Thymus (tissue), 11 donors: Measurements from ENCODE around the gene CUL3. TPM values are rescaled to one million over a fixed set of nuclear protein-coding genes. Genes with fewer than 3 reads are reported as not detected.
"Not testable (repeated sequence)": the region's sequence is repeated elsewhere in the genome, so short reads cannot be mapped to it uniquely, and the experiment has no call there.

ENCODE experiments used
- DNase-seq, 9 donors: peaks; one replicate each; pipeline ENCODE4 v3.0.0-alpha.2; 2013; ENCODE audit warnings: low spot score in 9 of 9, low read depth in 6 of 9, missing footprints in 1 of 9
- H3K27ac ChIP-seq, 2 donors: one replicate each; pipeline ENCODE4 v1.5.1; 2013; ENCODE audit warnings: control low read depth in 1 of 2, low read depth in 1 of 2, low read length in 1 of 2, mild to moderate bottlenecking in 1 of 2, moderate library complexity in 1 of 2
- H3K27me3 ChIP-seq, 2 donors: one replicate each; pipeline ENCODE4 v1.5.1; 2013; ENCODE audit warnings: low read length in 1 of 2; ENCODE audit not compliant: control insufficient read depth in 2 of 2, insufficient read depth in 1 of 2
- H3K36me3 ChIP-seq, 2 donors: one replicate each; pipeline ENCODE4 v1.5.1; 2013; ENCODE audit warnings: low read length in 1 of 2, mild to moderate bottlenecking in 1 of 2, moderate library complexity in 1 of 2; ENCODE audit not compliant: control insufficient read depth in 2 of 2, insufficient read depth in 2 of 2
- H3K4me1 ChIP-seq, 2 donors: one replicate each; pipeline ENCODE4 v1.5.1; 2013; ENCODE audit warnings: low read length in 2 of 2; ENCODE audit not compliant: control insufficient read depth in 2 of 2, insufficient read depth in 2 of 2
- H3K4me3 ChIP-seq, 2 donors: one replicate each; pipeline ENCODE4 v1.5.1; 2013; ENCODE audit warnings: low read length in 2 of 2, control low read depth in 1 of 2, mild to moderate bottlenecking in 1 of 2
- H3K9me3 ChIP-seq, 2 donors: one replicate each; pipeline ENCODE4 v1.5.1; 2013; ENCODE audit warnings: low read length in 1 of 2, mild to moderate bottlenecking in 1 of 2; ENCODE audit not compliant: control insufficient read depth in 2 of 2, insufficient read depth in 1 of 2
- WGBS: extraction: QIAGEN DNeasy Blood & Tissue Kit; methylation state at CpG from one replicate; pipeline ENCODE4 v1.1.7; 2013; 5-methylcytosine and 5-hydroxymethylcytosine counted together
- polyA plus RNA-seq: library from polyadenylated mRNA; stranded (reverse); fragments of 200-250 nt; gene quantifications from one replicate; pipeline ENCODE4 v1.2.3, GENCODE V29; 2013
- total RNA-seq: library from RNA; stranded (reverse); fragments of 120-200 nt; gene quantifications from one replicate; pipeline ENCODE4 v1.2.4, GENCODE V29; 2013
- donor health status: healthy.

Gene CUL3
- total and polyA plus RNA-seq, 2 donors: 67.3 to 134 TPM

GRCh38 chr2:224487940-224488339, 97.2 kb downstream of the CUL3 start:
- not testable (repeated sequence) for H3K27ac ChIP-seq, H3K4me3 ChIP-seq, DNase-seq, H3K27me3 ChIP-seq, H3K9me3 ChIP-seq, H3K4me1 ChIP-seq
- 98% methylated on average over 4 of the region's 4 CpGs for WGBS
- peaks cover 18 to 27% of the 10 kb centered on the region in 2 donors for H3K36me3 ChIP-seq

GRCh38 chr2:224485081-224486014, 99.8 kb downstream of the CUL3 start:
- not testable (repeated sequence) for DNase-seq, H3K9me3 ChIP-seq, H3K27ac ChIP-seq, H3K4me3 ChIP-seq, H3K27me3 ChIP-seq, H3K4me1 ChIP-seq
- WGBS: 95% methylated on average over 18 of the region's 18 CpGs
- H3K36me3 ChIP-seq: peaks cover 13 to 22% of the 10 kb centered on the region in 2 donors

GRCh38 chr2:224479826-224480225, 105.3 kb downstream of the CUL3 start:
- DNase-seq: no peak
- H3K27me3 ChIP-seq: no peaks in the 10 kb centered on the region
- H3K4me1 ChIP-seq: no peaks in the 10 kb centered on the region
- H3K27ac ChIP-seq: no peak overlapping the region
- H3K36me3 ChIP-seq: peaks cover 27 to 44% of the 10 kb centered on the region in 2 donors
- no peak overlapping the region for H3K4me3 ChIP-seq
- H3K9me3 ChIP-seq: no peaks in the 10 kb centered on the region
- WGBS: 97% methylated on average over 2 of the region's 2 CpGs

GRCh38 chr2:224472827-224473226, 112.3 kb downstream of the CUL3 start:
- DNase-seq: no peak
- Histone ChIP-seq H3K9me3 (no peaks in the 10 kb centered on the region), H3K4me1 (no peaks in the 10 kb centered on the region), H3K27me3 (no peaks in the 10 kb centered on the region), H3K27ac (no peak overlapping the region), H3K4me3 (no peak overlapping the region), H3K36me3 (peaks cover 23 to 43% of the 10 kb centered on the region in 2 donors)
- 98% methylated on average over 3 of the region's 3 CpGs for WGBS

GRCh38 chr2:224472137-224472536, 113.0 kb downstream of the CUL3 start:
- H3K4me3 ChIP-seq: no peak overlapping the region
- 99% methylated on average over 3 of the region's 3 CpGs for WGBS
- no peak for DNase-seq
- H3K9me3 ChIP-seq: no peaks in the 10 kb centered on the region
- peaks cover 19 to 36% of the 10 kb centered on the region in 2 donors for H3K36me3 ChIP-seq
- no peaks in the 10 kb centered on the region for H3K4me1 ChIP-seq
- H3K27me3 ChIP-seq: no peaks in the 10 kb centered on the region
- no peak overlapping the region for H3K27ac ChIP-seq

- Histone ChIP-seq H3K27me3 (no peaks in the 10 kb centered on the region), H3K36me3 (peaks cover 0 to 16% of the 10 kb centered on the region in 2 donors), H3K4me1 (no peaks in the 10 kb centered on the region), H3K9me3 (no peaks in the 10 kb centered on the region), H3K4me3 (no peak overlapping the region), H3K27ac (no peak overlapping the region)
- 95% methylated on average over 9 of the region's 9 CpGs for WGBS
- DNase-seq: no peak
These were observed 115.7 kb downstream of the CUL3 start for GRCh38 chr2:224469374-224469964.

GRCh38 chr2:224466304-224466895, 118.8 kb downstream of the CUL3 start:
- no peak for DNase-seq
- Histone ChIP-seq H3K4me1 (no peaks in the 10 kb centered on the region), H3K27me3 (no peaks in the 10 kb centered on the region), H3K27ac (no peak overlapping the region), H3K4me3 (no peak overlapping the region), H3K36me3 (no peaks in the 10 kb centered on the region), H3K9me3 (no peaks in the 10 kb centered on the region)
- 93% methylated on average over 3 of the region's 3 CpGs for WGBS

GRCh38 chr2:224461391-224461790, 123.8 kb downstream of the CUL3 start:
- WGBS: 99% methylated on average over 1 of the region's 1 CpG
- no peaks in the 10 kb centered on the region for H3K36me3 ChIP-seq
- H3K9me3 ChIP-seq: no peaks in the 10 kb centered on the region
- no peak for DNase-seq
- no peaks in the 10 kb centered on the region for H3K27me3 ChIP-seq
- no peak overlapping the region for H3K4me3 ChIP-seq
- no peak overlapping the region for H3K27ac ChIP-seq
- H3K4me1 ChIP-seq: no peaks in the 10 kb centered on the region
